Measurements from ENCODE around the gene IL1RAP.

Gene IL1RAP

DNA sequence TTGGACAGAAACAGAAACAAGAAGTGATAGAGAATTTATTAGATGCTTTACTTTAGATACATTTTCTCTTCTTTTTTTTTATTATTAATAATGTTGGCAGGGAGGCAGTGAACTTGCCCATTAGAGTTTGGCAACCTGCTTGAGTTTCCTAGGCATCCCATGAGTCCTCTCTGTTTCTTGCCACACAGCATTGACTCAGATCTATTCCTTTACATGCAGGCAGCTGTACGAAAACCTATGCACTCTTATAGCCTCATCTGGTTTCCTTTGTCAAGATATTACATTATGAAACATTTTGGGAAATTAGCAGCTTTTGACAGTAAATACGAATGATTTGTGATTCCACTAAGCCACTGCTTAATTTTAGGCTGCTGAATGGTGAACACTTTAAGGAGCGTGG, 23.3 kb downstream of the IL1RAP start:
- Histone ChIP-seq H3K9me3 (ENCODE audit: severe bottlenecking) (no peaks in the 10 kb centered on the region), H3K36me3 (no peaks in the 10 kb centered on the region), H3K4me3 (ENCODE audit: low read depth, low read length) (no peak overlapping the region), H3K27ac (no peak overlapping the region), H3K27me3 (ENCODE audit: insufficient read depth, low read depth, severe bottlenecking) (no peaks in the 10 kb centered on the region)
- DNase-seq: no peak
- TF ChIP-seq, protein P1, sequence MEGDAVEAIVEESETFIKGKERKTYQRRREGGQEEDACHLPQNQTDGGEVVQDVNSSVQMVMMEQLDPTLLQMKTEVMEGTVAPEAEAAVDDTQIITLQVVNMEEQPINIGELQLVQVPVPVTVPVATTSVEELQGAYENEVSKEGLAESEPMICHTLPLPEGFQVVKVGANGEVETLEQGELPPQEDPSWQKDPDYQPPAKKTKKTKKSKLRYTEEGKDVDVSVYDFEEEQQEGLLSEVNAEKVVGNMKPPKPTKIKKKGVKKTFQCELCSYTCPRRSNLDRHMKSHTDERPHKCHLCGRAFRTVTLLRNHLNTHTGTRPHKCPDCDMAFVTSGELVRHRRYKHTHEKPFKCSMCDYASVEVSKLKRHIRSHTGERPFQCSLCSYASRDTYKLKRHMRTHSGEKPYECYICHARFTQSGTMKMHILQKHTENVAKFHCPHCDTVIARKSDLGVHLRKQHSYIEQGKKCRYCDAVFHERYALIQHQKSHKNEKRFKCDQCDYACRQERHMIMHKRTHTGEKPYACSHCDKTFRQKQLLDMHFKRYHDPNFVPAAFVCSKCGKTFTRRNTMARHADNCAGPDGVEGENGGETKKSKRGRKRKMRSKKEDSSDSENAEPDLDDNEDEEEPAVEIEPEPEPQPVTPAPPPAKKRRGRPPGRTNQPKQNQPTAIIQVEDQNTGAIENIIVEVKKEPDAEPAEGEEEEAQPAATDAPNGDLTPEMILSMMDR (IDR thresholded peaks at IDR 0.05; ENCODE audit: low read depth, low read length): no peak

DNA sequence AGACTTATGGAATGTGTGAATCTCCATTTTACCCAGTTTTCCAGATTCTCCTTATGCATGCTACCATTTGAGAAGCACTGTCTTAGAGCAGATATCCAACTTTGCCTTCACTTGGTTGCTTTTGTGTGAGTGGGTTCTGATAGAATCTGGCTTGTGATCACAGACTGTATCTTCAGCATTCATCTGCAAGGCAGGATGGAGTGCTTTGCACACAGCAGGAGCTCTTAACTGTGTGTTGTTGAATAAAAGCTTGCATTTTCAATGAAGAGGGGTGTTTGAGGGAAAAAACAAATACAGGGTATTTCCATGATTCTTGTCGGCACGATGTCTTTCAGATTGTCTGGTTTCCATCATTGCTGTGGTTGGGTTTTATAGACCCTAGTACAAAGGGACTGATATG, 24.4 kb downstream of the IL1RAP start:
- H3K9me3 ChIP-seq (ENCODE audit: severe bottlenecking): no peaks in the 10 kb centered on the region
- no peak overlapping the region for H3K27ac ChIP-seq
- no peak for DNase-seq
- no peaks in the 10 kb centered on the region for H3K36me3 ChIP-seq
- TF ChIP-seq, protein P1 (IDR thresholded peaks at IDR 0.05; ENCODE audit: low read depth, low read length): no peak
- no peaks in the 10 kb centered on the region for H3K27me3 ChIP-seq (ENCODE audit: insufficient read depth, low read depth, severe bottlenecking)
- H3K4me3 ChIP-seq (ENCODE audit: low read depth, low read length): no peak overlapping the region

DNA sequence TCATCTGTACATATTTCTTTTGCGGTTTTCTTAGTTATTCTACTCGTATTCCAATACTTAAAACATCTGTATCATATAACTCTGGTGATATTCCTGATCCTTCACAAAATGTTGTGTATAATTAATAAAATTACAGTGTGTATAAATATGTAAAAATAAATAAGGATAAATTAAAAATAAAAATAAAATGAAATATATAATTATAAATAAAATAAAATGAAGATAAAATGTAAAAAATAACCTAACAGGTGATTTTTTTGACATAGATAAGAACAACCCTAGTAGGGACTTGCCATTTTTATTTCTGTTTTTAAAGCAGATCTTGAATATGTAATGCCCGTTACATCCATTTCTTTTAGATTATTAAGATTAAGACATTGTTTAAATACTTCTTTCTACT, 25.6 kb downstream of the IL1RAP start:
- TF ChIP-seq, protein P1 (IDR thresholded peaks at IDR 0.05; ENCODE audit: low read depth, low read length): no peak
- Histone ChIP-seq H3K4me3 (ENCODE audit: low read depth, low read length) (no peak overlapping the region), H3K9me3 (ENCODE audit: severe bottlenecking) (no peaks in the 10 kb centered on the region), H3K27me3 (ENCODE audit: insufficient read depth, low read depth, severe bottlenecking) (no peaks in the 10 kb centered on the region), H3K36me3 (no peaks in the 10 kb centered on the region), H3K27ac (no peak overlapping the region)
- no peak for DNase-seq

DNA sequence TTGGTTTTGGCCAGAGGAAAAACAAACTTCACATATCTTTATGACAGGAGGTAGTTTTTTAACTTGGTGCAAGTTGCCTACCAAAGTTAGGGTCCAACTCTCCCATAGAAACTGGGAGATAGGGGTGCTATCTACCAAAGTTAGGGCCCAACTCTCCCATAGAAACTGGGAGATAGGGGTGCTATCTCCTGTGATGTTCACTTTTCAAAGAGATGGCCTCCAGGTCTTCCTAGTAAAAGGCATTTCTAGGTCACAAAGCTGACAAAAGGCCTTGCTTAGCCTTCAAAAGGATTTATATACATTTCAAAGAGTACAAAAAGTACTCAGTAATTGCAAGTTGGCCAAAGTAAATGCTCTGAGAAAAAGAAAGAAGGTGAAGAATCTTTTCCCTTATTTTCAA, 27.1 kb downstream of the IL1RAP start:
- no peaks in the 10 kb centered on the region for H3K27me3 ChIP-seq (ENCODE audit: insufficient read depth, low read depth, severe bottlenecking)
- no peak overlapping the region for H3K27ac ChIP-seq
- TF ChIP-seq, protein P1 (IDR thresholded peaks at IDR 0.05; ENCODE audit: low read depth, low read length): no peak
- H3K4me3 ChIP-seq (ENCODE audit: low read depth, low read length): no peak overlapping the region
- H3K9me3 ChIP-seq (ENCODE audit: severe bottlenecking): no peaks in the 10 kb centered on the region
- no peaks in the 10 kb centered on the region for H3K36me3 ChIP-seq
- no peak for DNase-seq

DNA sequence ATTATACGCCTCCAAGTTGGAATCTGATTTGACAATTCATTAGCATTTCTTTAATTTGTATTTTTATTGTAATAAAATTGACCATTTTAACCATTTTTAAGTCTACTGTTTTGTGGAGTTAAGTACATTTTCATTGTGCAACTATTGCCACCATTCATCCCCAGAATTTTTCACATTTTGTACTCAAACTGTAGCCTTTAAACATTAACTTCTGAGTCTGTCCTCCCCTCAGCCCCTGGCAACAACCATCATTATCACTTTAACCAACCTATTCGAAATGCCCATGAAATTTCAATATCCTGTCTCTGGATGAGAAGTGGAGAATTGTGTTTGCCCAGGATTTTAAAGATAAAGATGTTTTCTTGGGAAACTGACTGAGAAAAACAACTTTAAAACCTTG, 27.7 kb downstream of the IL1RAP start:
- no peak for DNase-seq
- no peak overlapping the region for H3K27ac ChIP-seq
- no peaks in the 10 kb centered on the region for H3K27me3 ChIP-seq (ENCODE audit: insufficient read depth, low read depth, severe bottlenecking)
- H3K9me3 ChIP-seq (ENCODE audit: severe bottlenecking): no peaks in the 10 kb centered on the region
- H3K36me3 ChIP-seq: no peaks in the 10 kb centered on the region
- no peak overlapping the region for H3K4me3 ChIP-seq (ENCODE audit: low read depth, low read length)
- TF ChIP-seq, protein P1 (IDR thresholded peaks at IDR 0.05; ENCODE audit: low read depth, low read length): no peak

DNA sequence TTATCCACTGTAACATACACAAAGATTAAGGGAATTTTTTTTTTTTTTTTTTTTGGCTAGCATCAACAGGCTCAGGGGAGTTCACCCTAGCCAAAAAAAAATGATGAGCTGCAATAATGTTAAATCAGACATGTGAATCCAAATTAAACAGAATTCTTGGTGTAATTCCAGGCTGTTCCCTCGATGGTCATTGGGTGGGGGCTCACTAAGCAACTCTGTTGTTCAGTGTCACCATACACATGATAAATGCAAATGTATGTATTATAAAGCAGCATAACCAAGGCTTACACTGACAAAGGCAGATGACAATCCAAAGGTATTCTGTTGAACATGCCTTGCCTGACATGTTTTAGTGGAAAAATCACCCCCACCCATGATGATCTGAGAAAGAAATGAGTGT, 29.0 kb downstream of the IL1RAP start:
- DNase-seq: no peak
- no peak overlapping the region for H3K27ac ChIP-seq

More for the DNA sequence above, 29.0 kb downstream of the IL1RAP start:
- Histone ChIP-seq H3K4me3 (ENCODE audit: low read depth, low read length) (no peak overlapping the region), H3K27me3 (ENCODE audit: insufficient read depth, low read depth, severe bottlenecking) (no peaks in the 10 kb centered on the region), H3K36me3 (no peaks in the 10 kb centered on the region), H3K9me3 (ENCODE audit: severe bottlenecking) (no peaks in the 10 kb centered on the region)
- TF ChIP-seq, protein P1 (IDR thresholded peaks at IDR 0.05; ENCODE audit: low read depth, low read length): no peak
